ENCODE results near the gene ENOX1.

- TF ChIP-seq, protein P1, sequence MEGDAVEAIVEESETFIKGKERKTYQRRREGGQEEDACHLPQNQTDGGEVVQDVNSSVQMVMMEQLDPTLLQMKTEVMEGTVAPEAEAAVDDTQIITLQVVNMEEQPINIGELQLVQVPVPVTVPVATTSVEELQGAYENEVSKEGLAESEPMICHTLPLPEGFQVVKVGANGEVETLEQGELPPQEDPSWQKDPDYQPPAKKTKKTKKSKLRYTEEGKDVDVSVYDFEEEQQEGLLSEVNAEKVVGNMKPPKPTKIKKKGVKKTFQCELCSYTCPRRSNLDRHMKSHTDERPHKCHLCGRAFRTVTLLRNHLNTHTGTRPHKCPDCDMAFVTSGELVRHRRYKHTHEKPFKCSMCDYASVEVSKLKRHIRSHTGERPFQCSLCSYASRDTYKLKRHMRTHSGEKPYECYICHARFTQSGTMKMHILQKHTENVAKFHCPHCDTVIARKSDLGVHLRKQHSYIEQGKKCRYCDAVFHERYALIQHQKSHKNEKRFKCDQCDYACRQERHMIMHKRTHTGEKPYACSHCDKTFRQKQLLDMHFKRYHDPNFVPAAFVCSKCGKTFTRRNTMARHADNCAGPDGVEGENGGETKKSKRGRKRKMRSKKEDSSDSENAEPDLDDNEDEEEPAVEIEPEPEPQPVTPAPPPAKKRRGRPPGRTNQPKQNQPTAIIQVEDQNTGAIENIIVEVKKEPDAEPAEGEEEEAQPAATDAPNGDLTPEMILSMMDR (IDR thresholded peaks at IDR 0.05): no peak
- no peak for TF ChIP-seq EZH2phosphoT487 (IDR thresholded peaks at IDR 0.05)
Observed at GRCh38 chr13:43286751-43287150, 500.0 kb downstream of the ENOX1 start.
